ENCODE data around the gene AADACL2. TPM values are rescaled to one million over a fixed set of nuclear protein-coding genes. Genes with fewer than 3 reads are reported as not detected.
"Not testable (repeated sequence)": the region's sequence is repeated elsewhere in the genome, so short reads cannot be mapped to it uniquely, and the experiment has no call there.

The AADACL2 gene
- total RNA-seq, 2 donors from 2014 or later, result not detected

DNA sequence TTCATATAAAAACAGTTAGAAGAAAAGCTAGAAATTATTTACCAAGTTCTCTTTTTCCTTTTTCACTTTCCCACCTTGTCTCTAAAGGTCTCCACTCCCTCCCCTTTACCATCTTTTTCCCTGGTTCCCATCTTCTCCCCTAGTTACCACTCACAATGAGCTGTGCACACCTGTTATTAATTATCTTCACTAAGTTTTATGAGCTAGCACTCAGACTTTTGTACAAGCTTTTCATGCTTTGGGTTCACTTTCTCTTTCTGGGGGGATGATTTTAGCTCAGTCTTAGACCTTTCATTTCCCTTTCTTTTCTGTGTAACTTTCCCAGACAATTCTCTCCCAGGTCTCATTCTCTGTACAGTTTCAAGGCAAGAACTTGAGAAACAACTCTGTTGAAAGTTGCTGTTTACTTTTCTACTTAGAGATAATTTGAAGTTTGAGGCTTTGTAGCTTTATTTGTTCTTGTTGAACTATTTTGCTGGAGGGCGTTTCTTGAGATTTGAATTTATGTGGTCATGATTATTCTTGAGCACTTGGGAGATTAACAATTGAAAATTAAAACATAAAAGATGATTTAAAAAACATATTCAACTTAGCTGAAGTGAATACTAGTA, 56.2 kb downstream of the AADACL2 start:
- no peak for ATAC-seq (ENCODE audit: insufficient number of reproducible peaks, low FRiP score, low read depth)
- TF ChIP-seq, protein P1, sequence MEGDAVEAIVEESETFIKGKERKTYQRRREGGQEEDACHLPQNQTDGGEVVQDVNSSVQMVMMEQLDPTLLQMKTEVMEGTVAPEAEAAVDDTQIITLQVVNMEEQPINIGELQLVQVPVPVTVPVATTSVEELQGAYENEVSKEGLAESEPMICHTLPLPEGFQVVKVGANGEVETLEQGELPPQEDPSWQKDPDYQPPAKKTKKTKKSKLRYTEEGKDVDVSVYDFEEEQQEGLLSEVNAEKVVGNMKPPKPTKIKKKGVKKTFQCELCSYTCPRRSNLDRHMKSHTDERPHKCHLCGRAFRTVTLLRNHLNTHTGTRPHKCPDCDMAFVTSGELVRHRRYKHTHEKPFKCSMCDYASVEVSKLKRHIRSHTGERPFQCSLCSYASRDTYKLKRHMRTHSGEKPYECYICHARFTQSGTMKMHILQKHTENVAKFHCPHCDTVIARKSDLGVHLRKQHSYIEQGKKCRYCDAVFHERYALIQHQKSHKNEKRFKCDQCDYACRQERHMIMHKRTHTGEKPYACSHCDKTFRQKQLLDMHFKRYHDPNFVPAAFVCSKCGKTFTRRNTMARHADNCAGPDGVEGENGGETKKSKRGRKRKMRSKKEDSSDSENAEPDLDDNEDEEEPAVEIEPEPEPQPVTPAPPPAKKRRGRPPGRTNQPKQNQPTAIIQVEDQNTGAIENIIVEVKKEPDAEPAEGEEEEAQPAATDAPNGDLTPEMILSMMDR (IDR thresholded peaks at IDR 0.05), result no peak
- Histone ChIP-seq H3K27ac (no peak overlapping the region), H3K27me3 (replicated peaks; ENCODE audit: insufficient read depth) (no peaks in the 10 kb centered on the region), H3K36me3 (no peaks in the 10 kb centered on the region), H3K4me3 (no peak overlapping the region), H3K4me1 (ENCODE audit: control insufficient read depth in 1 of 2, low read depth in 2 of 2) (no peaks in the 10 kb centered on the region), H3K9me3 (no peaks in the 10 kb centered on the region)
- DNase-seq (ENCODE audit: low spot score), result no peak

DNA sequence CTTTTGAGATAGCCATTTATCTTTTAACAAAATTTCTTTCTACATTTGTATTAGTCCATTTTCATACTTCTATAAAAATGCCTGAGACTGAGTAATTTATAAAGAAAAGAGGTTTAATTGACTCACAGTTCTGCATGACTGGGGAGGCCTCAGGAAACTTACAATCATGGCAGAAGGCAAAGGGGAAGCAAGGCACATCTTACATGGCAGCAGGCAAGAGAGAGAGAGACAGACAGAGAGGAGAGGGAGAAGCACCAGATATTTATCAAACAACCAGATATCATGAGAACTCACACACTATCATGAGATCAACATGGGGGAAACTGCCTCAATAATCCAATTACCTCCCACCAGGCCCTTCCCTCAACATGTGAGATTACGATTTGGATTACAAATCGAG, 57.0 kb downstream of the AADACL2 start:
- not testable (repeated sequence) for DNase-seq (ENCODE audit: low spot score); H3K4me1 ChIP-seq (ENCODE audit: control insufficient read depth in 1 of 2, low read depth in 2 of 2); H3K9me3 ChIP-seq; H3K27me3 ChIP-seq (replicated peaks; ENCODE audit: insufficient read depth); H3K27ac ChIP-seq; H3K4me3 ChIP-seq; H3K36me3 ChIP-seq; ATAC-seq (ENCODE audit: insufficient number of reproducible peaks, low FRiP score, low read depth)

DNA sequence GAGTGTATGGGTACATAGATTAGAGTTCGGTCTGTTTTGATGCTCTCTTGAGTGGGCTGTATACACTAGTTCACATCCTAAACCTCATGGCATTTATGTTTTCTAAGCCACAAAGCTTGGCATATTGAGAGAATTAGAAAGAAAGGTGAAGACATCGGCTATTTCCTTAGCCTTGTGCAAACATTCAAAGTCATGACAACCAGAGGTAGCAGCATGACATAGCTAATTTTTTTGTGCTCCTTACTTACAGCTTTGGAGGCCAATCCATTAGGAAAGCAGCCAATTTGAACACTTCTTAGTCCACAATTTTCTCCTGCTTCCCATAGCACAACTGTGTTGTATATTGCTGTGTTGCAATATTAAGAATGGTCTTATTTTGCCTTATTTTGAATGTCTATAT, 58.7 kb downstream of the AADACL2 start:
- H3K27me3 ChIP-seq (replicated peaks; ENCODE audit: insufficient read depth), result no peaks in the 10 kb centered on the region
- no peaks in the 10 kb centered on the region for H3K4me1 ChIP-seq (ENCODE audit: control insufficient read depth in 1 of 2, low read depth in 2 of 2)
- H3K9me3 ChIP-seq, result no peaks in the 10 kb centered on the region
- no peak for DNase-seq (ENCODE audit: low spot score)
- H3K27ac ChIP-seq, result no peak overlapping the region
- H3K4me3 ChIP-seq, result no peak overlapping the region
- TF ChIP-seq, protein P1 (IDR thresholded peaks at IDR 0.05), result no peak
- no peak for ATAC-seq (ENCODE audit: insufficient number of reproducible peaks, low FRiP score, low read depth)
- no peaks in the 10 kb centered on the region for H3K36me3 ChIP-seq

DNA sequence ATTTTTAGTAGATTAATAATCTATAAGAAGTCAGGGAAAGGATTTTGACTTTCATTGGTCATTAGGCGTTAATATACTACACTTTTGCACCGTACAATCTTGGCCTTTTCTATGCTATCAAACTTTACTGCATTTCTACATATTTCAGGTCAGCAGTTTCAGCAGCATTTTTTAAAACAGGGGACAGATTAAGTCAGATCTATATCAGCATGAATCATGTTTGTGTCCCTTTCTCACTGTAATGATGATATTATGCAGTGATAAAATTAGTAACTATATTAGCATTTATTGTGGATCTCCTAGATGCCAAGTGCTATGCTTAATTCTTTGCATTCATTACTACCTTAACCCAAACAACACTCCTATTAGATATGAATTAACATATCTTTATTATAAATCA, 59.9 kb downstream of the AADACL2 start:
- DNase-seq (ENCODE audit: low spot score) (no peak), ATAC-seq (ENCODE audit: insufficient number of reproducible peaks, low FRiP score, low read depth) (no peak)
- no peaks in the 10 kb centered on the region for H3K9me3 ChIP-seq
- H3K27ac ChIP-seq, result no peak overlapping the region
- no peaks in the 10 kb centered on the region for H3K4me1 ChIP-seq (ENCODE audit: control insufficient read depth in 1 of 2, low read depth in 2 of 2)
- no peak overlapping the region for H3K4me3 ChIP-seq
- H3K36me3 ChIP-seq, result no peaks in the 10 kb centered on the region
- no peaks in the 10 kb centered on the region for H3K27me3 ChIP-seq (replicated peaks; ENCODE audit: insufficient read depth)
- TF ChIP-seq, protein P1 (IDR thresholded peaks at IDR 0.05), result no peak

DNA sequence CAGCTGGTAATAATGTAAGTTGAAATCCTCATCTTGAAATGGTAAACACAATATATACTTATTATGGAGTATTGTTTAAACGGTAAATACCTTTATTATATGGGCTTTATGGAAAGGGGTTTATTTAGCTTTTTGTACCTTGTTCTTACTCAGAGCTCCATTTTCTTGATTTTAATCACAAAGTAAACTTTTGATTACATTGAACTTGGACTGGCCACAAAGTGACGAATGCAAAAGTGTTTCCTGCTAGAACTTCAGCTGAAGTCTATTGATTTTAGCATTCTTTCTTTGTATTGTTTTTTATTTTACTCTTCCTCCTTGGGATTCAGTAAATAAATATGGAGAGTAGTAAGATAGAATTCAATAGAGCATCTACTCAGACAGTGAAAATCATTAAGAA, 60.4 kb downstream of the AADACL2 start:
- H3K27me3 ChIP-seq (replicated peaks; ENCODE audit: insufficient read depth), result no peaks in the 10 kb centered on the region
- H3K27ac ChIP-seq, result no peak overlapping the region
- H3K4me1 ChIP-seq (ENCODE audit: control insufficient read depth in 1 of 2, low read depth in 2 of 2), result no peaks in the 10 kb centered on the region
- DNase-seq (ENCODE audit: low spot score), result no peak
- ATAC-seq (ENCODE audit: insufficient number of reproducible peaks, low FRiP score, low read depth), result no peak
- H3K36me3 ChIP-seq, result no peaks in the 10 kb centered on the region
- H3K4me3 ChIP-seq, result no peak overlapping the region
- TF ChIP-seq, protein P1 (IDR thresholded peaks at IDR 0.05), result no peak
- no peaks in the 10 kb centered on the region for H3K9me3 ChIP-seq

DNA sequence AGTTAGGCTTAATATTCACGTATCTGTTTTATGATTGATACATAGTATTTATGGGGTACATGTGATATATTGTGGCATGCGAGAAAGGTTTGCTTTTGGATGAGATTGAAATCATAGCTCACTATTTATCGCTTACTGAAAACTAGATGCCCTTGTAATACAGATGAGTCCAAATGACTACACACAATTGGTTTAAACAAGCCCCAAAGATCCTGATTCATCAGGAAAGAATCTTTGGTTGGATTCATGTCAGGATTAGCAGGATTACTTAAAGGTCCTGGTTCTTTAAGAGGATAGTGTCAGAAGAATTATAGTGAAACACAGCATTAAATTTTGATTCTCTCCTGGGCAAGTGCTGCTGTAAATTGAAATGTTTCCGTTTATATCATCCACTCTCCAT, 61.5 kb downstream of the AADACL2 start:
- Histone ChIP-seq H3K36me3 (no peaks in the 10 kb centered on the region), H3K27ac (no peak overlapping the region), H3K9me3 (no peaks in the 10 kb centered on the region), H3K4me1 (ENCODE audit: control insufficient read depth in 1 of 2, low read depth in 2 of 2) (no peaks in the 10 kb centered on the region), H3K4me3 (no peak overlapping the region), H3K27me3 (replicated peaks; ENCODE audit: insufficient read depth) (no peaks in the 10 kb centered on the region)
- TF ChIP-seq, protein P1 (IDR thresholded peaks at IDR 0.05), result no peak
- DNase-seq (ENCODE audit: low spot score), result no peak
- ATAC-seq (ENCODE audit: insufficient number of reproducible peaks, low FRiP score, low read depth), result no peak

All from thoracic aorta (tissue), 2 donors.